NB4 (cell line): ENCODE measurements around the gene WDR11.

ENCODE experiments used
- DNase-seq: peaks from one replicate; pipeline ENCODE4 v3.0.0; 2010; ENCODE audit warnings: low read depth
- H3K4me3 ChIP-seq: one replicate; pipeline ENCODE4 v1.5.1; 2011; ENCODE audit warnings: mild to moderate bottlenecking, low read depth, low read length, moderate library complexity
- MYC ChIP-seq: IDR thresholded peaks from 2 replicates; pipeline ENCODE4 v1.6.1; 2011; ENCODE audit warnings: low read depth, low read length
- POLR2A ChIP-seq: IDR thresholded peaks from 2 replicates; pipeline ENCODE4 v1.6.1; 2011; ENCODE audit warnings: mild to moderate bottlenecking; ENCODE audit not compliant: insufficient read length; ENCODE audit errors: extremely low read depth
- TF ChIP-seq, protein P1 (sequence below): IDR thresholded peaks from one replicate; pipeline ENCODE4 v1.5.1; 2012; ENCODE audit warnings: low read depth, low read length
- TF ChIP-seq, protein P2 (sequence below): IDR thresholded peaks from 2 replicates; pipeline ENCODE4 v1.6.1; 2011; ENCODE audit warnings: low read depth, low read length

WDR11 gene

DNA sequence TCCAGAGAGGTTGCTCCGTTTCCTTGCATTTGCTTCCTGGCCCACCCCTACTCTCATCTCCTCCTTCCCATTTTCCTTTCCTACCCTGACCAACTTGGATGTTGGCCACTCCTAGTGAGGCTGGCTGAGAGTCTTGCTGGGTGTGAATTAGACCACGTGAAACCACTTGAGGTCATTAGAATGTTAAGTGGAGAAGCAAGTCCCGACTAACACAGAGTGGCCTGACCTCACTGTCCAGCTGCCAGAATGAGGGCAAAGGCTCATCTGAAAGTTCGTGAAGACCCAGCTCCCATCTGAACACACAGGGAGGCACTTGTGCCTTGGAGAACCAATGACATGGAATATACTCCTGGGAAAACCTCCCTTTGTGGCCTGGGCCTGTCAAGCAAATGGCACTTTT, 80.8 kb downstream of the WDR11 start:
- no peak for DNase-seq
- no peak for TF ChIP-seq POLR2A
- TF ChIP-seq, protein P1, sequence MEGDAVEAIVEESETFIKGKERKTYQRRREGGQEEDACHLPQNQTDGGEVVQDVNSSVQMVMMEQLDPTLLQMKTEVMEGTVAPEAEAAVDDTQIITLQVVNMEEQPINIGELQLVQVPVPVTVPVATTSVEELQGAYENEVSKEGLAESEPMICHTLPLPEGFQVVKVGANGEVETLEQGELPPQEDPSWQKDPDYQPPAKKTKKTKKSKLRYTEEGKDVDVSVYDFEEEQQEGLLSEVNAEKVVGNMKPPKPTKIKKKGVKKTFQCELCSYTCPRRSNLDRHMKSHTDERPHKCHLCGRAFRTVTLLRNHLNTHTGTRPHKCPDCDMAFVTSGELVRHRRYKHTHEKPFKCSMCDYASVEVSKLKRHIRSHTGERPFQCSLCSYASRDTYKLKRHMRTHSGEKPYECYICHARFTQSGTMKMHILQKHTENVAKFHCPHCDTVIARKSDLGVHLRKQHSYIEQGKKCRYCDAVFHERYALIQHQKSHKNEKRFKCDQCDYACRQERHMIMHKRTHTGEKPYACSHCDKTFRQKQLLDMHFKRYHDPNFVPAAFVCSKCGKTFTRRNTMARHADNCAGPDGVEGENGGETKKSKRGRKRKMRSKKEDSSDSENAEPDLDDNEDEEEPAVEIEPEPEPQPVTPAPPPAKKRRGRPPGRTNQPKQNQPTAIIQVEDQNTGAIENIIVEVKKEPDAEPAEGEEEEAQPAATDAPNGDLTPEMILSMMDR, result no peak
- TF ChIP-seq MYC, result no peak
- TF ChIP-seq, protein P2, sequence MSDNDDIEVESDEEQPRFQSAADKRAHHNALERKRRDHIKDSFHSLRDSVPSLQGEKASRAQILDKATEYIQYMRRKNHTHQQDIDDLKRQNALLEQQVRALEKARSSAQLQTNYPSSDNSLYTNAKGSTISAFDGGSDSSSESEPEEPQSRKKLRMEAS, result no peak

DNA sequence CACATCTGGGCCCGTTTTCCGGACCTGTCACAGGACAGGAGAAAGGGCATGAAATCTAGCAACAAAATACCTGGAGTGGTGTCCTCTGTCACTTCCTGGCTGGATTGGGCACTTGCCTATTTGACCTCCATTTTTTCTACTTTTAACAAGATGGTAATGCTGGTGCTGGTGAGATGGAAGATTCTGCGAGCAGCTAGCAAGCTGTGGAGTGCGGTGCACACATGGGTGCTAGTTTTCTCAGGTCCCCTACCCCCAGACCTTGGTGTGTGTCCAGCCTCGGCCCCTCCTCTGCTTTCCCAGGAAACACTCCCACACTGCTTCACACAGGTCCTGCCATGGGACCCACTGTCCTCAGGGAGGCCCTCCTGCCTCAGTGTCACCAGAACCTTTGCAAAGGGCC, 87.7 kb downstream of the WDR11 start:
- no peak for DNase-seq
- no peak for TF ChIP-seq MYC
- TF ChIP-seq, protein P2, result no peak
- TF ChIP-seq, protein P1, result no peak
- no peak for TF ChIP-seq POLR2A
- H3K4me3 ChIP-seq, result no peak overlapping the region

More for the DNA sequence above, 80.8 kb downstream of the WDR11 start:
- no peak overlapping the region for H3K4me3 ChIP-seq

DNA sequence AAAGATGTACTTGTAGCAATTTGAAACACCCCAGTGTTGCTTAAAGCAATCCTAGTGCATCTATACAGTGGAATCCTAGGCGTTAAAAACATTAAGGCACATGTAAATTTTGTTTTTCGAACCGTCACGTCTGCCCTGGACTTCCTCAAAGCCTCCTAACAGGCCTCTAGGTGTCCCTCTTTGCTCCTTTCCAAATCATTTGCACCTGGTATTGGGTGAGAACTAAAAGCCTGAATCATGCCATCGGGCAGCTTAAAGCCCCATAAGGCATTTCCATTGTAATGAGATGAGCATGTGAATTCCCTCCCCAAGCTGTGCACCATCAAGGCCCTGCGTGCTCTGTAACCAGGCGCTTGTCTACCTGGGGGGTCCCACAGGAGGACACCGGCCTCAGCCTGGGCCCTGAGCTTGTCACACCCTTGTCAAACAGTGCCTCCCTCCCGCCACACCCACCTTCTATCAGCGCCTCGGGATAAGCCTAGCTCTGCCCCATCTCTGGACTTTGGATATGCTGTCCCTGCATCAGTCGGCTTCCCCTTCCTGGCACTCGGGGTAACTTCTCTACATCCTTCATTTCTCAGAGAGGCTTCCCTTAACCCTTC, 89.2 kb downstream of the WDR11 start:
- H3K4me3 ChIP-seq, result no peak overlapping the region
- TF ChIP-seq POLR2A (no peak), MYC (no peak)
- TF ChIP-seq, protein P1, result no peak
- TF ChIP-seq, protein P2, result no peak
- DNase-seq, result no peak

DNA sequence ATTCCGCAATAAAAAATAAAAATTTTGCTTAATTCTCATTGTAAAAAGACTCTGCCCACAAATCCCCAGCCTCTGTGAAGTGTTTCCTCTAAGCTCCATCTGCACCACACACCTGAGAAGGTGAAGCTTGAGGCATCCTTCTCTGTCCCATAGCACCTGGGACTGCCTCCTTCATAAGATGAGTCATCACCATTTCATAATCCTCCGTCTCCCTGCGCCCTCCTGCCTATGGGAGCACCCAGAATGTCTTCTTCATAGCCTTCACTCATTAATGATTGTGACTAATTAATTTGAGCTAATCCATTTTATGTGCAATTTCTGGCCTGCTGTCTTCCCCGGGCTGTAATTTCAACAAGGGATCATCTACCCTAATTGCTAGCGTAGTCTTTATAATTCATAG, 90.3 kb downstream of the WDR11 start:
- H3K4me3 ChIP-seq, result no peak overlapping the region
- TF ChIP-seq MYC, result no peak
- TF ChIP-seq, protein P2, result no peak
- TF ChIP-seq POLR2A, result no peak
- TF ChIP-seq, protein P1, result no peak
- no peak for DNase-seq

DNA sequence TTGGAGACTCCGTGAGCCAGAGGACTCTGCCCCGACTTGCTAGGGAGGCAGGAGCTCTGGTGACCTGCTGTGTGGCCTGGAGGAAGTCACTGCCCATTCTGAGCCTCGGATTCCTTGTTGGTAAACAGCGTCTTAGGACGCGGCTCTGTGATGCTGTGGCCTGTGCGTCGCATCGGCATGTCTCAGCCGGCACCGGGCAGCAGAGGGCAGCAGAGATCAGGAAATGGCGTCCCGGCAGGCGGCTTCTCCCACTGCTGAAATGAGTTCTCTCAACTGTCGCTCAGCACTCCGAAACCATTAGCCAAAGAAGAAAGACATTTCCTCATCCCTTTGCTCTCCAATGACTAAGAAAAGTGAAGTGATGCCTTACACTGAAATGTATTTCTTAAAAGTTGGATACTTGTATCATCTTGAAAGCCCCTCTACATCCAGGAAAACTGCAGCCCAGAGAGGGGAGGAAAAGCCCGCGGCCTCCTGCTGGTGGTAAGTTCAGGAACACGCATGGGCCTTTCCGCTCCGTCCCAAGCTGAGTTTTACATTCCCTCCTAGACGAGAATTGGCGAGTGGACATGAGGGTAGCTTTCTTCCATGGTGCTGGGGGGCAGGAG, 91.7 kb downstream of the WDR11 start:
- peak; percentile 78 for DNase-seq
- H3K4me3 ChIP-seq, result no peak overlapping the region
- TF ChIP-seq MYC (no peak), POLR2A (no peak)
- TF ChIP-seq, protein P2, result peak; percentile 73
- TF ChIP-seq, protein P1, result peak; percentile 71
